Chondrocyte (in vitro differentiated cells): Measurements from ENCODE around the gene RIF1. TPM values are rescaled to one million over a fixed set of nuclear protein-coding genes. Genes with fewer than 3 reads are reported as not detected.
A peak's percentile ranks its signal among the peaks of the same experiment; 100 is the strongest.

Experiments
- DNase-seq: peaks from one replicate; pipeline ENCODE4 v3.0.0; 2021; ENCODE audit warnings: mixed read lengths, low spot score
- H3K27ac Mint-ChIP-seq: one replicate; pipeline ENCODE4 v1.8.0; 2021; ENCODE audit warnings: mild to moderate bottlenecking, moderate library complexity, mixed read lengths; ENCODE audit not compliant: unreplicated experiment
- H3K27me3 Mint-ChIP-seq: 2 replicates; pipeline ENCODE4 v1.8.0; 2021; ENCODE audit warnings: low read depth, mixed read lengths
- H3K36me3 Mint-ChIP-seq: 2 replicates; pipeline ENCODE4 v1.8.0; 2021; ENCODE audit warnings: low read depth, mixed read lengths
- H3K4me1 Mint-ChIP-seq: 2 replicates; pipeline ENCODE4 v1.8.0; 2021; ENCODE audit warnings: low read depth, mild to moderate bottlenecking, mixed read lengths
- H3K4me3 Mint-ChIP-seq: one replicate; pipeline ENCODE4 v1.8.0; 2021; ENCODE audit warnings: mild to moderate bottlenecking, moderate library complexity, mixed read lengths; ENCODE audit not compliant: unreplicated experiment
- H3K9me3 Mint-ChIP-seq: 2 replicates; pipeline ENCODE4 v1.8.0; 2021; ENCODE audit warnings: low read depth, mixed read lengths
- total RNA-seq: library from RNA; stranded (reverse); gene quantifications from 3 replicates; pipeline ENCODE4 v1.2.1, GENCODE V29; 2021
- TF ChIP-seq, protein P1 (sequence below): fragments of 200-600 bp; sonication (generic); IDR thresholded peaks from 2 replicates; pipeline ENCODE4 v1.5.0; 2021; ENCODE audit warnings: antibody characterized with exemption, mild to moderate bottlenecking, moderate library complexity

The RIF1 gene
- total RNA-seq, 1 donor from 2014 or later, result 33.5 TPM

DNA sequence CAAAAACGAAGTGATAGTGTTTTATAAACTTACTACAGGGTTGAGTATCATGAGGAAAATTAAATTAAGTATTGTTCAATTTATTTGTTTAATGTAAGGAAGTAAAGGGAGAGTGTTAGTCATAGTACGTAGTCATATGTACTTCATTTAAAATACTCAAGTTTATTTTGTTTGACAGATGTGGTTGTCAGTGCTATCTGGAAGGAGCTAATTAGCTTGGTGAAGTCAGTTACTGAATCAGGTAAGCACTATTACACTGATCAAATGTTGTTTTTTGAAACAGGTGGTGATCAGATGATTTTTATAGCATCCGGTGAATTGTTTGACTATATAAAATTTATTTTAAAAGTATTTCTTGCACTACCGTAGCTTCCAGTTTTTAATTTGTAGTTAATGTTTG is 28.8 kb downstream of the RIF1 start:
- H3K4me1 Mint-ChIP-seq, result no peaks in the 10 kb centered on the region
- DNase-seq, result no peak
- TF ChIP-seq, protein P1, sequence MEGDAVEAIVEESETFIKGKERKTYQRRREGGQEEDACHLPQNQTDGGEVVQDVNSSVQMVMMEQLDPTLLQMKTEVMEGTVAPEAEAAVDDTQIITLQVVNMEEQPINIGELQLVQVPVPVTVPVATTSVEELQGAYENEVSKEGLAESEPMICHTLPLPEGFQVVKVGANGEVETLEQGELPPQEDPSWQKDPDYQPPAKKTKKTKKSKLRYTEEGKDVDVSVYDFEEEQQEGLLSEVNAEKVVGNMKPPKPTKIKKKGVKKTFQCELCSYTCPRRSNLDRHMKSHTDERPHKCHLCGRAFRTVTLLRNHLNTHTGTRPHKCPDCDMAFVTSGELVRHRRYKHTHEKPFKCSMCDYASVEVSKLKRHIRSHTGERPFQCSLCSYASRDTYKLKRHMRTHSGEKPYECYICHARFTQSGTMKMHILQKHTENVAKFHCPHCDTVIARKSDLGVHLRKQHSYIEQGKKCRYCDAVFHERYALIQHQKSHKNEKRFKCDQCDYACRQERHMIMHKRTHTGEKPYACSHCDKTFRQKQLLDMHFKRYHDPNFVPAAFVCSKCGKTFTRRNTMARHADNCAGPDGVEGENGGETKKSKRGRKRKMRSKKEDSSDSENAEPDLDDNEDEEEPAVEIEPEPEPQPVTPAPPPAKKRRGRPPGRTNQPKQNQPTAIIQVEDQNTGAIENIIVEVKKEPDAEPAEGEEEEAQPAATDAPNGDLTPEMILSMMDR, result no peak
- no peaks in the 10 kb centered on the region for H3K9me3 Mint-ChIP-seq
- H3K4me3 Mint-ChIP-seq, result no peak overlapping the region
- H3K27ac Mint-ChIP-seq, result no peak overlapping the region
- peaks cover 20% of the 10 kb centered on the region for H3K36me3 Mint-ChIP-seq
- H3K27me3 Mint-ChIP-seq, result no peaks in the 10 kb centered on the region

DNA sequence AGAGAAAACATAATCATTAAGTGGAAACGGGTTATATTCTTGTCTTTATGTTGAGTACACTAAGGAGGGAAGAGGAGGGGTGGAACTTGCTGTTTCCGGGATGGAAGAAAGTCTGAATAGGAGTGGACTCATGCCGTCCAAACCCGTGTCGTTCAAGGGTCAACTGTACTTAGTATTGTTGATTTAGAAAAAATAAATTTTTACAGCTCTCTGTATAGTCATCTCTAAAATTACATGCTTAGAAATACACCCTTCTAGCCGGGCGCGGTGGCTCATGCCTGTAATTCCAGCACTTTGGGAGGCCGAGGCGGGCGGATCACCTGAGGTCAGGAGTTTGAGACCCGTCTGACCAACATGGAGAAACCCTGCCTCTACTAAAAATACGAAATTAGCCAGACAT is 29.4 kb downstream of the RIF1 start:
- H3K27me3 Mint-ChIP-seq, result no peaks in the 10 kb centered on the region
- no peaks in the 10 kb centered on the region for H3K9me3 Mint-ChIP-seq
- TF ChIP-seq, protein P1, result no peak
- H3K27ac Mint-ChIP-seq, result no peak overlapping the region
- H3K4me3 Mint-ChIP-seq, result no peak overlapping the region
- H3K36me3 Mint-ChIP-seq, result peaks cover 23% of the 10 kb centered on the region
- no peak for DNase-seq
- H3K4me1 Mint-ChIP-seq, result no peaks in the 10 kb centered on the region

DNA sequence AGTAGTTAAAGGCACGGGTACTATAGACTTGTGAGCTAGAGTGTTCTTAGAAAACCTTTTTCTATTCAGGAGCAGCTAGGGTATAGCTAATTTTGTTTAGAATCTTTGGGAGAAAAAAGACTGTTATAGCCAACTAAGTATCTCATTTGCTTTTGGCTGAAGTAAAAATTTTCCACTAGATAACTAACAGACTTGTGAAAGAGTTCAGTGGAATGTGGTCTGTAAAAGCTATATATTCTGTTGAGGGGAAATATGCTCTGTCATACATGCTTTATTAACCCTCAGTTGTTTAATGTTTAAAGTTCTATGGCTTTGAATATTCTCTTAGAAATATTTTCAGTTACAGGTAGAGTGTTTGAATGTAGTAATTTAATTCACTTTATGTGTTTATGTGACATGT is 49.7 kb downstream of the RIF1 start:
- H3K4me3 Mint-ChIP-seq, result no peak overlapping the region
- peak overlapping the region; percentile 76 for H3K27ac Mint-ChIP-seq
- peaks cover 41% of the 10 kb centered on the region for H3K36me3 Mint-ChIP-seq
- H3K4me1 Mint-ChIP-seq, result peaks cover 24% of the 10 kb centered on the region
- no peaks in the 10 kb centered on the region for H3K27me3 Mint-ChIP-seq
- H3K9me3 Mint-ChIP-seq, result no peaks in the 10 kb centered on the region
- DNase-seq, result no peak
- TF ChIP-seq, protein P1, result no peak

DNA sequence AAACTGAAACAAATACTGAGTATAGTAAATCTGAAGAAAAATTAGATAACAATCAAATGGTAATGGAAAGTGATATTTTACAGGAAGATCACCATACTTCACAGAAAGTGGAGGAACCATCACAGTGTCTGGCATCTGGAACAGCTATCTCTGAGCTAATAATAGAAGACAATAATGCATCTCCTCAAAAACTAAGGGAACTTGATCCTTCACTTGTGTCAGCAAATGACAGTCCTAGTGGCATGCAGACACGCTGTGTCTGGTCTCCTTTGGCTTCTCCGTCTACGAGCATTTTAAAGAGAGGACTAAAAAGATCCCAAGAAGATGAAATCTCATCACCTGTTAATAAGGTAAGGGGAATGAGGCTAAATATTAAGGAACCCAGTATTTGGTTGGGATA is 56.1 kb downstream of the RIF1 start:
- Mint-ChIP-seq H3K4me1 (peaks cover 2% of the 10 kb centered on the region), H3K4me3 (no peak overlapping the region), H3K9me3 (peaks cover under 1% of the 10 kb centered on the region), H3K27me3 (no peaks in the 10 kb centered on the region), H3K27ac (no peak overlapping the region), H3K36me3 (peaks cover 56% of the 10 kb centered on the region)
- DNase-seq, result no peak
- TF ChIP-seq, protein P1, result no peak

DNA sequence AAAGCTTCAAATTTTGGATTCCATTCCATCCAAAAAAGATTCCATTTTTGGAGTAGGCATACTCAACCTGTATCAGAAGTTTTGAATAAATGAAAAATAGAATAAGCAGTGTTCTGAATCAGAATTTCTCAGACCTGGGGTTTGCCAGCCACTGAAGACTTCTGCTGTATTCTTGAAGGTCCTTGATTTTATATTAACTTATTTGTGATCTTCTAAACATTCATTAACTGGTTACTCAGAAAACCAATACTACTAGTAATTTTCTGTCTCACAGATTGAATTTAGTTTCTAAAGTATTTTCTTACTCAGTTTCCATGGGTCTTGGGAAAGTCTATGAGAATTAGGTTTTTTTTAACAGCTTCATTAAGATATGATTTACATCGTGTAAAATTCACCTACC is 60.9 kb downstream of the RIF1 start:
- TF ChIP-seq, protein P1, result no peak
- no peak for DNase-seq
- H3K27me3 Mint-ChIP-seq, result no peaks in the 10 kb centered on the region
- no peak overlapping the region for H3K4me3 Mint-ChIP-seq
- H3K27ac Mint-ChIP-seq, result no peak overlapping the region
- peaks cover 46% of the 10 kb centered on the region for H3K36me3 Mint-ChIP-seq
- peaks cover 6% of the 10 kb centered on the region for H3K9me3 Mint-ChIP-seq
- H3K4me1 Mint-ChIP-seq, result no peaks in the 10 kb centered on the region
